NCI-H1694 treated with DMSO at 0.1 percent for 48 hours (cell line): Measurements from ENCODE around the gene CENPN.
A peak's percentile ranks its signal among the peaks of the same experiment; 100 is the strongest.

Experiments used
- DNase-seq: peaks from one replicate; lab custom pipeline; 2025; lab: John Stamatoyannopoulos, UW

CENPN gene

DNA sequence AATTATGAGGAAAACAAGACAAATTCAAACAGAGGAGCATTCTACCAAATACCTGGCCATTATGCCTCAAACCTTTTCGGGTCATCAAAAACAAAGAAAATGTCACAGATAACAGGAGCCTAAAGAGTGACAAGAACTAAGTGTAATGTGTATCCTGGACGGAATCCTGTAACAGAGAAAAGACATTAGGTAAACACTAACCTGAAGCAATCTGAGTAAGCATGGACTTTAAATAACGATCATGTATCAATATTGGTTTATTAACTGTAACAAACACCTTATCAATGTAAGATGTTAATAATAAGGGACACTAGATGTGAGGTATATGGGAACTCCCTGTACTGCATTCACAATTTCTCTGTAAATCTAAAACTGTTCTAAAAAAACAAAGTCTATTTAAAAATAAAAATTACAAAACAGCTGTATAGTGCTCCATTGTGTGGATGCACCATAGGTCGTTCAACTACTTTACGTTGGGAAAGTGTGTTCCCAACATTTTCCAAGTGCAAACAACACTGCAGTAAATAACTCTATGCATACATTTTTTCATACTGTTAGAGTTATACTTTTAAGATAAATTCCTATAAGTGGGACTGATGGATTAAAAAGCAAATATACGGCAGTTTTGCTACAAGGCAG is 15.1 kb upstream of the CENPN start:
- no peak for DNase-seq

DNA sequence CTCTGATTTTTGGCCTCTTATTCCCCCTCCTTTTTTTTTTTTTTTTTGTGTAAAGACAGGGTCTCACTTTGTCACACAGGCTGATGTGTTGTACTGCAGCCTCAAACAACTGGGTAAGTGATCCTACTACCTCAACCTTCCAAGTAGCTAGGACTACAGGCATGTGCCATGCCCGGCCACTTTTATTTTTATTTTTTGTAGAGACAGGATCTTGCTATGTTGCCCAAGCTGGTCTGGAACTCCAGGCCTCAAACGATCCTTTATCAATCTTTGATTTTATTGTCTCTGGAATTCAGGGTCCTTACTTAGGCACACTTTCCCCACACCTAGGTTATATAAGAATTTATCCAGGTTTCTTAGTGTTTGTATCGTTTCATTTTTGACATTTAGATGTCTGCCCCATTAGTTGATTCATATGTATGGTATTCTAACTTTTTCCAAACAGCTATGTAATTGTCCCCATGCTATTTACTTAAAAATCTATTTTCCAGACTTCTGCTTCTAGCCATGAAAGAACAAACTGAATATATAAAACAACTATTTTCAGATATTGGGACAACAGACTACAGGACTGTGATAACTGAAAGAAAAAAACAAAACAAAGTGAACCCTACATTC is 14.2 kb upstream of the CENPN start:
- no peak for DNase-seq

DNA sequence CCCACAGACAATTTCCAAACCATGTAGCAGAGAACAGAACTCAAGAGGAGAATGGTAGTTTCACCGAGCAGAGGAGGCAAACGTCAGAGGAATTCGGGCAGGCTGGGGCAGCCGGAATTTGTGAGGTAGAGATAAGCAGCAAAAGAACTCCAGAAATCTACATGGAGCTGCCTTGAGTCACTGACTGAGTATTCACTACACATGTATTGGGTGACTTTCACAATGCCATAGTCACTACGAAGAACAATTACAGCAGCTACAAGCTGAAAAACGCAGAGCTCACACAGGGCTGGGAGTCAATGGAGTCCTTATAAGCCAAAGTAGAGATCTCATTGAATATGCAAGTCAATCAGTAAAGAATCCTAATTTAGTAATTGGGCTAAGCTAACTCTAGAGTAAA is 13.7 kb upstream of the CENPN start:
- DNase-seq = no peak

DNA sequence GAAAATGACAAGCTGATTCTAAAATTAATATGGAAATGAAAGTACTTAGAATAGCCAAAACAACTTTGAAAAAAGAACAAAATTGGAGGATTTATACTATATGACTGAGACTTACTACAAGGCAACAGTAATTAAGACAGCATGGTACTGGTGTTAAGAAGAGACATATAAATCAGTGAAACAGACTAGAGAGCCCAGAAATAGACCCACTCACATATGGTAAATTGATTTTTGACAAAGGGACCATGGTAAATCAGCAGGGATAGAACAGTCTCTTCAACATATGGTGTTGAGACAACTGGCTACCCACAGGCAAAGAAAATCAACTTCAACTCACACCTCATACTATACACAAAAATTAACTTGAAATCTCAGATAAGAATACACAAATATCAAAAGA is 13.2 kb upstream of the CENPN start:
- DNase-seq = no peak

DNA sequence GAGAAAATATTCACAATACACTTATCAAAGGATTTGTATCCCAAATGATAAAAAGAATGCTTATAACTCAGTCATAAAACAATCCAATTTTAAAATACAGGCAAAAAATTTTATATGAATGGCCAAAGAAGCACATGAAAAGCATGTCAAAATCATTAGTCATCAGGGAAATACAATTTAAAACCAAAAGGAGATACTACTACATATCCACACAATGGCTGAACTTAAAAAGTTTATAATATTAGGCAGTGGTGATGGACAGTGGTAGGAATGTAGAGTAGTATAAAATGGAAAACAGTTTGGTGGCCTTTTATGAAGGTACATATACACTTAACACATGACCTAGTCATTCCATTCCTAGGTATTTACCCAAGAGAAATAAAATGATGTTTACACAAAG is 12.6 kb upstream of the CENPN start:
- DNase-seq = no peak

DNA sequence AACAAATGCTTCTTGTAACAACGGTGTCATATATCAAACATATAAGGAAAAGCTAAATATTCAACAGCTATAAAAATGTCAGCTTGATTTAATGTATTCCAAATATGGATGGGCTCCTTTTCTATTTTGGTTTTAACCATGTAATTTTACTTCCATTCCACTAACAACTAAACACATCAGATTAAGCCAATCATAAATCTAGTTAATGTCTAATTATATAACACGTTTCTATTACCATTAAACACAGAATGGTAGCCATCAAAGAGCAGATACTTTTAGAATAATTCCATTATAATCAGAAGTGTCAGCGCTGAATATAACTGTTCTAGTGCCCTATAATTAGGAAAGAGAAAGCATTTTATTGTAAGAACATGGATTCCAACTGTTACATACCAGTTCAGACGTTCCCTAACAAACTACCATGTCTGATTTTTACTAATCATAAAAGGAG is 10.3 kb upstream of the CENPN start:
- no peak for DNase-seq

DNA sequence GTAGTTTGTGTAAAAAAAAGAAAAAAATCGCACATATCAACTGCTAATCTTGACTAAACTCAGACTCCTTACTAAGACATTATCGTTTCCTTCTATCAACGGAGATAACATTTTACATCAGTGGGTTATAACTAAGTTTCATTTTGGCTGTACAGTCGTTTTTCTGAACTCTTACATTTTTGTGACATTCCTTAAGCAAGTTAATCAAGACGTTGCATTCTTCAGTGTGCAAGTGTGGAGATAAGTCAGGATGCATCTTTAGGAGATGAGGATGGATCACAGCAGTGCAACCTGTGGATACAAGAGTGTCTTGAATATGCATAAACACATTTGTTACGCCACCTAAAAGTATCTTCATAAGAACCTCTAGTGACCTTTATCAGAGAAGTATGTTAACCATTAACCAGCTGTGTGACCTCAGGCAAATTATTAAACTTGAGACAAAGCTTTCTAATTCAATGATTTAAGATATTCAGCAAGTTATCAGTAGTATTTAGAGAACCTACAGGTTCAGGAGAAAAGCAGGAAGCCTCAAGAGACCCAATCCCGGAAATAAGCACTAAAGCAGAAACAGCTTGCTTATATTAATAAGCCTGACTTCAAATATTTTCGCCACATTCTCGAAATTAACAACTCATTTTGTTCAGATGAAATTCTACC is 9.7 kb upstream of the CENPN start:
- DNase-seq = no peak

DNA sequence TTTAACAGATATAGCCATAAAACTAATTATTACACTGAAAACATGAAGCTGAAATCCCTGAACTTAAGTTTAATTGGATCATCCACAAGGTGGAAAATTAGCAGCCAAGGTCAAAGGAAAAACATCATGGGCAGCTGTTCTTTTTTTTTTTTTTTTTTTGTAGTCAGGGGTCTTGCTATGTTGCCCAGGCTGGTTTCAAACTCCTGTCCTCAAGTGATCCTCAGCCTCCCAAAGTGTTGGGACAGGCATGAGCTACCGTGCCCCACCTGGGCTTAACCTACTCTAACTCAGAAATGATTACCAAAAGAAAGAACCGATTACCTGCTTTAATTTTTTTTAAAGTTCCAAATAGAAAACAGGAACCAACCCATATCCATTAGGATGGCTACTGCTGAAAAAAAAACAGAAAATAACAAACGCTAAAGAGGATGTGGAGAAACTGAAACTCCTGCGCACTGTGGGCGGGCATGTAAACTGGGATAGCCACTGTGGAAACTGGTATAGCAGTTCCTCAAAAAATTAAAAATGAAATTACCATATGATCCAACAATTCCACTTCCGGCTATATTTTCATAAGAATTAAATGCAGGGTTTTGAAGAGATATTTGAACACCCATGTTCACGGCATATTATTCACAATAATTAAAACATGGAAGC is 8.9 kb upstream of the CENPN start:
- DNase-seq = no peak

DNA sequence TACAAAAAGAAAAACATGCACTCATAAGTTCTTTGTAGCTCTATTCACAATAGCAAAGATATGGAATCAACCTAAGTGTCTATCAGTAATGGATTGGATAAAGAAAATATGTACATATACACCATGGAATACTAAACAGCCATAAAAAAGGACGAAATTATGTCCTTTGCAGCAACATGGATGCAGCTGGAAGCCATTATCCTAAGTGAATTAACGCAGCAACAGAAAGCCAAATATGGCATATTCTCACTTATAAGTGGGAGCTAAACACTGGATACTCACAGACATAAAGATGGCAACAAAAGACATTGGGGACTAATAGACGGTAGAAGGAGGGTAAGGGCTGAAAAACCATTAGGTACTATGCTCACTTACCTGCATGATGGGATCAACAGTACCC is 6.1 kb upstream of the CENPN start:
- DNase-seq = no peak

DNA sequence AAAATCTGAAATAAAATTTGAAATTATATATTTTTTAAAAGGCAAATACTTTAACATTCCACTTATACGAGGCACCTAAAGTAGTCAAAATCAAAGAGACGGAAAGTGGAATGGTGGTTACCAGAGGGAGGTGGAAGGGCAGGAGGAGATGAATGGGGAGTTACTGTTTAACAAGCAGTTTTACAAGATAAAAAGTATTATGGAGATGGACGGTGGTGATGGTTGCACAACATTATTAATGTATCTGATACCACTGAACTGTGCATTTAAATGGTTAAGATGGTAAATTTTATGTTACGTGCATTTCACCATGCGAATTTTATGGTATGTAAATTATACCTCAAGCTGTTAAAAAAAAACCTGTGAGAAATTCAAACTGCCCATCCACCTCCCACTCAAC is 5.7 kb upstream of the CENPN start:
- no peak for DNase-seq

DNA sequence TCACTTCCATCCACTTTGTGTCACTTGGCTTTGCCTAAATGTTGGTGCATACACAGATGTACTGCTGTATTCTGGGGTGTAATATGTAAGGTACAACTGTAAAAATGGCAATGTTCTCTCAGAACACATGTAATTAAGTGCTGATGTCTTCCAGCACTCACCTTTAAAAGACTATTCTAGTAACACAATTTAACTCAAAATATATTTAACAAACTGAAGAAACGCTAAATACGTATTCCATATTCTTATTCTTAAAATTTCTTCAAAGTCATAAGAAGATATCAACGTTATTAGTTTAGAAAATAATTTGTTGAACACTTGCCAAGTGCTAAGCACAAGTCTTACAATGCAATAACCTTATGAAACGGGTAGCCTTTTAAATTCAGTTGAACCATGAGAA is 4.0 kb upstream of the CENPN start:
- DNase-seq = no peak

DNA sequence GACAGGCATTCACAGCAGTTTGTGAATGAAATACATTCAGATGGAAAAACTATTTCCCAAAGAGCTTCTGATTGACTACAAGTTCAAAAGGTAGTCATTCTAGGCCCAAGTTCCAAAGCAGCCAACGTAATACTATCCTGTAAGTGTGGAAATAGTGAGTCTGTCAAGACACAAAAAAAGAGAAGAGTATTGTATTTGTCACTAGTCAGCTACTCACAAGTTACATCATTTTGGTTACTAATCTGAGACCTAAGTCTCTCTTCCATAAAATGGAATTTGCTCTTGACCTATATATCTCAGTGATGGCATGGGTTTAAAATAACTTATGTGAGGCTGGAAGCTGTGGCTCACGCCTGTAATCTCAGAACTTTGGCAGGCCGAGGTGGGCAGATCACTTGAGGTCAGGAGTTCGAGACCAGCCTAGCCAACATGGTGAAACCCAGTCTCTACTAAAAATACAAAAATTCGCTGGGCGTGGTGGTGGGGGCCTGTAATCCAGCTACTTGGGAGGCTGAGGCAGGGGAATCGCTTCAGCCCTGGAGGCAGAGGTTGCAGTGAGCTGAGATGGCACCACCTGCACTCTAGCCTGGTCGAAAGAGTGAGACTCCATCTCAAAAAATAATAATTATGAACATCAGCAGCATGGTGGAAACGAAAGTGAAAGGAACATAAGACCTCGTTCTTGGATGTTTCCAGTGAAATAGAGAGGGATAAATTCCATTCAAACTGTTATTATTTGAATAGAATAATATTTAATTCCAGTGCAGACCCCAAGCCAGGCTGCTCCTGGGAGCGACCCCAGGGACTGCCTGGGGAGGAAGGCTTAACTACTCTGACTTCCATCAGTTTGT is 3.2 kb upstream of the CENPN start:
- no peak for DNase-seq

DNA sequence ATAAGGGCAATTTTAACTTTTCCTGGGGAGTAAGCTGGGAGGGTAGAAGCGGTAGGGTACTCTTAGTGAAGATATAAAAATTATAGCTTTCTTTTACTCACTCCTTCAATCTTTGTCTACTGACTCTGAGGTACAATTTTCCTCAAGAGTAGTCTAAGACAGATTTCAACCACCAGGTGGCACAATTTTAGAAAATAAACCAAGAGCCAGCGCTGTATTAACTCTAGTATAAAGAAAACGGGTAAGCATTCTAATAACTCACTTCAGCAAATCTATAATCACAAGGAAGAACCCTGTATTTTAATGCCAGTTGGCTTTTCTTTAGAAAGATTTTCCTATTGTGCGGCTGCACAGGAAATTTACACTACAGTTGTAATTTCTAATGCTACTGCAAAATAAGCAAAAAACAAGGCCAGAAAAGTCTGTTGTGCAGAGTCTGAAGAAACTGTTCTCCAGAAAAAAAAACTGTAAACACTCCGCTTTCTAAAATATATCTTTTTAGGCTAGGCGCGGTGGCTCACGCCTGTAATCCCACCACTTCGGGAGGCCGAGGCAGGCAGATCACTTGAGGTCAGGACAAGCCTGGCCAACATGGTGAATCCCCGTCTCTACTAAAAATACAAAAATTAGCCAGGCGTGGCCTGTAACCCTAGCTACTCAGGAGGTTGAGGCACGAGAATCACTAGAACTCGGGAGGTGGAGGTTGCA is 2.2 kb upstream of the CENPN start:
- DNase-seq = peak; percentile 40

DNA sequence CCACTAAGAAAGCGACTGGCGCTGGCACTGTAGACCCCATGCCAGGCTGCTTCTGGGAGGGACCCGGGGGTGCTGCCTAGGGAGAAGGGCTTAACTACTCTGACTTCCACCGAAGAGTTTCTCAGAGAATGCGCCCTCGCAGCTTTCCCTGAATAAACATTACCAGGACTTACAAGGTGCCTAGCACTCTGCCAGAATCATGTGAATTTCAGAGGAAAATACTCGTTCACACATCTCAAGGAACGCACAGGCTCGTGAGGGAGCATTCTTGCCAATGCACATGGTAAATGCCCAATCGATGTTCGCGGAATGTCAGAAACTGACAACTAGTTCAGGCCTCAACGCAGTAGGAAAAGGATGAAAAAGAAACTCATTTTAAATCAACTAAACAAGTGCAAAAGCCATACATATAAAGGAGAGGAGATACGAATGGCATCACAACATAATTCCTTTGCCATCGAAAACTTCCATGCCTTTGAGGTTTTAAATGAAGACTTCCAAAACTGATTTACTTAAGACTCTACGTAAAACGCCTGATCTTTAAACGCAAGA is 1.3 kb upstream of the CENPN start:
- DNase-seq = no peak

DNA sequence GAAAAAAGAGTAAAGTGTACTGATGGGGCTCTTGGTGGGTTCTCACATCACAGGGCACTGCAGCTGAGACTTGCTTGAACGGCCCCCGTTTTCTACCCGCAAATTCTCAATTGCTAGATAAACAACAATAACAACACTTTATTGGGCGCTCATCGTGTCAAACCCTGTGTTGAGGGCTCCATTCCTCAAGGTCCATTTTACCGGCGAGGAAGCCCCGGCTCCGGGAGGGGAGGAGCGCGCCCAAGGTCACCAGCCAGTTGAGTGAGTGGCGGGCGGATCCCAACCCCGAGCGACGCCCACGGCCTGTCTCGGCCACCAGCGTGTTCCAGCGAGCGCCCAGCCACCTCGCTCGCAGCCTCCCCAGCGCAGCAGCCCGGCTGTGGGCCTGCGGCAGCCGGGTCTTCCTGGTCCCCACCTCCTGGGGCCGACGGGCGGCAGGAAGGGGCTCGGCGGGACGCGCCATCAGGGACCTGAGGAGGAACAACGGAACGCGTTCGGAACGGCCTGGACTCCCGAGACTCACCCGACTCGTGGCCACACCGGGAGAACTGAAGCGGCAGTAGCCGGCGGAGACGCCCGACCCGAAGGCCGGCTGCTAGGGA is 702 bp upstream of the CENPN start:
- no peak for DNase-seq

DNA sequence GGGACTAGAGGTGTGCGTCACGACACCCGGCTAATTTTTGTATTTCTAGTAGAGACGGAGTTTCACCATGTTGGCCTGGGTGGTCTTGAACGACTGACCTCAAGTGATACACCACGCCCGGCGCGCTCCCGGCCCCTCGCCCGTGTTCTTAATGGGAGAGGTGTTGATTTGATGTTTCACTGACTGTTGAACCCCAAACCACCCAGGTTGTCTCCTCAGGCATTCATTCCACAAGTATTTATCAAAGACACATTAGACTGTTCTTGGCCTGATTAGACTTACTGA is 1.4 kb downstream of the CENPN start:
- DNase-seq = no peak

DNA sequence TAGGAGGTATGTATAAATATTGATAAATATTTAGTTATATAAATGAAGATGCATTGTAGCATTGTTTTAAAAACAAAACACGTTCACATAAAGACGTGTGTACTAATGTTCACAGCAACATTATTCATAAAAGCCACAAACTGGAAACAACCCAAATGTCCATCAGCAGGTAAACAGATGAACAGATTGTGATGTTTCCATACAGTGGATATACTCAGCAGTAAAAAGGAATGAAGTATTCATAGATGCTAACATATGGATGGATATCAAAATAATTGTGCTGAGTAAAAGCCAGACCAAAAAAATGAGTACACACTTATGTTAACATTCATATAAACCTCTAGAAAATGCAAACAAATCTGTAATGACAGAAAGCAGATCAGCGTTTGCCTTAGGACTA is 6.0 kb downstream of the CENPN start:
- no peak for DNase-seq

DNA sequence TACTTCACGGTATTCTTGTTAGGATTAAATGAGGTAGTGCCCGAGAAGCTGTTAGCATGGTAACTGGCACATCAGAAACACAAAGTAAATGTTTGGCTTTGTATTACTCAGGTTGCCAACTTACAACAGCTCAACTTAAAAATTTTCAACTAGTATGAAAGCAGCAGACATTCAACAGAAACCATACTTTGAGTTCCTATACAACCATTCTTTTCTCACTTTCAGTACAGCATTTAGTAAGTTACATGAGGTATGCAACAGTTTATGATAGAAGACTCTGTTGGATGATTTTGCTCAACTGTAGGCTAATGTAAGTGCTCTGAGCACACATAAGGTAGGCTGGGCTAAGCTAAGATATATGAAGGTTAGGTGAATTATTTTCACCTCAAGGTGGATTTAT is 7.7 kb downstream of the CENPN start:
- DNase-seq = no peak

DNA sequence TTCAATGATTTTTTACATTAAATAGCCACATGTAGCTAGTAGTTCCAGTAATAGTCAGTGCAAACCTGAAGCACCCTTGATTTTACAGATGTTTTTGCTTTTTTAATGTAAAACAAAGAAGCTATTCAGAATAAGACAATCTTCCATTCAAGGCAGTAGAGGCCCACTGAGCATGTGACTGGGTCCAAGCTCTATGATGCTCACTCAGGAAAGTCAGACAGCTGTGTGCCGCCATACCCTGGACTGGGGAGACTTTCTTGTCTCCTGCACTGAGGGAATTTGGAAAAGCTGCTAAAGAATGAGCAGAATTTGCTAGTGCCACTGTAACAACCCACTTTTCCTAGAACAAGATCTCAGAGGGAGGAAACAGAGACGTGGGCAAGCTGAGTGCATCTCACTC is 11.5 kb downstream of the CENPN start:
- DNase-seq = no peak

DNA sequence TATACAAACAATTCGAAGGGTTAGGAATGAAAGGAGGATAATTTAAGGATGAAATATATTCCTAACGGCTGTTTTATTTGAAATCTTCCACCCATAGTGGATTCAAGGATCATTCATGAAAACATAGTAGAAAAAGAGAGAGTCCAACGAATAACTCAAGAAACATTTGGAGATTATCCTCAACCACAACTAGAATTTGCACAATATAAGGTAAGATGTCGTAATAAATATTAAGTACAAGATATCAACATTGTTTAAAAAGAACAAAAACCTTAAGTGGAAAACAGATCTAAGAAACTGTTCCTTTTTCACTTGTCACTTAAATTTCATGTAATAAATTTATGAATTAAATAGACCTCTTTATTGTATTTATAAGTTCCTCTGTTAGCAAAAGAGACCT is 19.4 kb downstream of the CENPN start:
- no peak for DNase-seq

DNA sequence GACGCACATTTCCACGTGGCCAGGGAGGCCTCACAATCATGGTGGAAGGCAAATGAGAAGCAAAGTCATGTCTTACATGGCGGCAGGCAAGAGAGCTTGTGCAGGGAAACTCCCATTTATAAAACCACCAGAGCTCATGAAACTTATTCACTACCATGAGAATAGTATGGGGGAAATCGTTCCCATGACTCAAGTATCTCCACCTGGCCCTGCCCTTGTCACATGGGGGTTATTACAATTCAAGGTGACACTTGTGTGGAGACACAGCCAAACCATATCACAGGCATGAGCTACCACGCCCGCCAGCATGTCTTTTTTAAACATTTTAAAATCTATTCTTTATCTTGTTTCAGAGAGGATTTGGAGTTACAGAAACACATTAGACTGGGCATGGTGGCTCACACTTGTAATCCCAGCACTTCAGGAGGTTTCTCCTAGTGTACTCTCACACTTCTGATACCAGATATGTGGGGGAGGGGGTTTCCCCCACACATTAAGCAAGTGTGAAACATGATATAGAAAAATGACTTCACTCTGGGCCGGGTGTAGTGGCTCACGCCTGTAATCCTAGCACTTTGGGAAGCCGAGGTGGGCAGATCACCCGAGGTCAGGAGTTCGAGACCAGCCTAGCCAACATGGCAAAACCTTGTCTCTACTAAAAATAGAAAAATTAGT is 23.1 kb downstream of the CENPN start:
- DNase-seq = no peak
